K562 (cell line): Measurements from ENCODE around the gene HSPB1. TPM values are rescaled to one million over a fixed set of nuclear protein-coding genes. Genes with fewer than 3 reads are reported as not detected.
A peak's percentile ranks its signal among the peaks of the same experiment; 100 is the strongest.

Experiments
- ATAC-seq: fragments of 200-7000 bp; cut with Tn5 transposase; 3 replicates; pipeline ENCODE4 v1.9.1; 2020; ENCODE audit warnings: moderate library complexity
- BruUV-seq: library from RNA; stranded (reverse); fragments of 400-500 nt; replicated peaks from 2 replicates; lab custom pipeline; 2021; lab: Mats Ljungman, UMichigan
- CTCF ChIA-PET: fragments of 300-600 bp; formaldehyde crosslinking; extraction: SDS; loops from one replicate; lab custom pipeline; 2021; ENCODE audit warnings: low intra/inter-chr PET ratio; lab: Yijun Ruan, JAX
- POLR2A ChIA-PET: fragments of 300-600, 350-650 bp; sonication (Branson Sonifier 250); formaldehyde crosslinking; extraction: SDS; loops from one replicate; lab custom pipeline; 2021; ENCODE audit warnings: antibody characterized with exemption, inconsistent platforms; lab: Yijun Ruan, JAX
- DNase-seq, 4 experiments: peaks; one replicate each; pipeline versions ENCODE4 v3.0.0 to v3.0.0-alpha.2; 2011 to 2018; ENCODE audit warnings: low spot score in 3 of 4, mixed read lengths in 3 of 4; ENCODE audit errors: extremely low read depth in 1 of 4
- FAIRE-seq: peaks from 2 replicates; lab custom pipeline; 2011; peaks lifted over from hg19 to GRCh38; lab: Jason Lieb, UNC
- H2AFZ ChIP-seq: 2 replicates; pipeline ENCODE4 v1.6.0; 2011; ENCODE audit warnings: low read depth, low read length, control low read depth, inconsistent platforms
- H3K27ac ChIP-seq: fragments of 200-600 bp; 3 replicates; pipeline ENCODE4 v1.8.0; 2011; ENCODE audit warnings: low read depth, mild to moderate bottlenecking, control low read depth, inconsistent platforms, low read length, moderate library complexity, mixed read lengths; ENCODE audit errors: extremely low read depth
- H3K27me3 ChIP-seq, 2 experiments: fragments of 300-600 bp in 1 of 2; 2 replicates in 1 of 2; 3 replicates in 1 of 2; pipeline versions ENCODE4 v1.6.0 to v1.8.0; 2011; ENCODE audit warnings: inconsistent platforms in 2 of 2, low read length in 2 of 2, mild to moderate bottlenecking in 1 of 2, mixed read lengths in 1 of 2, moderate library complexity in 1 of 2; ENCODE audit not compliant: control insufficient read depth in 2 of 2, insufficient read depth in 2 of 2
- H3K36me3 ChIP-seq: fragments of 300-600 bp; 3 replicates; pipeline ENCODE4 v1.8.0; 2011; ENCODE audit warnings: mild to moderate bottlenecking, low read length, inconsistent platforms; ENCODE audit not compliant: control insufficient read depth, insufficient read depth
- H3K4me1 ChIP-seq, 2 experiments: fragments of 200-600 bp in 1 of 2; replicated peaks in 1 of 2; 2 replicates in 1 of 2; 3 replicates in 1 of 2; pipeline versions ENCODE4 v1.5.1 to v1.8.0; 2011; ENCODE audit warnings: inconsistent platforms in 2 of 2, low read length in 2 of 2, mild to moderate bottlenecking in 1 of 2, mixed read lengths in 1 of 2, moderate library complexity in 1 of 2; ENCODE audit not compliant: control insufficient read depth in 2 of 2, insufficient read depth in 2 of 2
- H3K4me2 ChIP-seq: 2 replicates; pipeline ENCODE4 v1.6.1; 2011; ENCODE audit warnings: low read length, control low read depth, inconsistent platforms, mixed read lengths; ENCODE audit not compliant: insufficient read depth
- H3K4me3 ChIP-seq: fragments of 200-600 bp; sonication (generic), shearing (Covaris generic); 2 replicates; pipeline ENCODE4 v1.5.1; 2016; ENCODE audit warnings: control low read depth, inconsistent platforms
- H3K79me2 ChIP-seq: fragments of 200-600 bp; 3 replicates; pipeline ENCODE4 v1.8.0; 2011; ENCODE audit warnings: low read length, inconsistent platforms; ENCODE audit not compliant: control insufficient read depth, insufficient read depth
- H3K9ac ChIP-seq, 2 experiments: 2 replicates each; pipeline versions ENCODE4 v1.6.0 to v1.6.1; 2011; ENCODE audit warnings: low read depth in 2 of 2, low read length in 2 of 2, control low read depth in 1 of 2, inconsistent platforms in 1 of 2, mild to moderate bottlenecking in 1 of 2, mixed read lengths in 1 of 2; ENCODE audit not compliant: insufficient read depth in 1 of 2
- H3K9me1 ChIP-seq: one replicate; pipeline ENCODE4 v1.6.0; 2011; ENCODE audit warnings: inconsistent platforms, mild to moderate bottlenecking, low read length, moderate library complexity; ENCODE audit not compliant: control insufficient read depth, insufficient read depth
- H3K9me3 ChIP-seq: replicated peaks from 2 replicates; pipeline ENCODE4 v1.5.1; 2011; ENCODE audit warnings: low read depth, low read length, inconsistent platforms; ENCODE audit not compliant: control insufficient read depth, insufficient read depth
- H4K20me1 ChIP-seq: replicated peaks from 2 replicates; pipeline ENCODE4 v1.6.1; 2011; ENCODE audit warnings: low read length, inconsistent platforms, mixed read lengths; ENCODE audit not compliant: control insufficient read depth, insufficient read depth
- CHD4 ChIP-seq: fragments of 200-600 bp; sonication (generic); IDR thresholded peaks from 3 replicates; pipeline ENCODE4 v1.6.1; 2012; ENCODE audit warnings: low read depth, mild to moderate bottlenecking, mixed read lengths, low read length, inconsistent platforms; ENCODE audit not compliant: insufficient read depth, insufficient replicate concordance, poor library complexity, severe bottlenecking
- CREBBP ChIP-seq: IDR thresholded peaks from one replicate; pipeline ENCODE4 v1.6.1; 2012; ENCODE audit warnings: low read depth, mild to moderate bottlenecking, control low read depth, inconsistent platforms, low read length
- FOXA3 ChIP-seq, 2 experiments: fragments of 450-650 bp in 1 of 2; sonication (generic) in 1 of 2; formaldehyde crosslinking; IDR thresholded peaks in 1 of 2; conservative IDR thresholded peaks in 1 of 2; 2 replicates each; pipeline versions ENCODE4 v1.4.0 to v1.8.0; 2020 to 2022; ENCODE audit warnings: mild to moderate bottlenecking in 2 of 2, missing genetic modification reagents in 1 of 2
- GATAD2A ChIP-seq: fragments of 450-650 bp; IDR thresholded peaks from 2 replicates; pipeline ENCODE4 v1.6.1; 2017
- HCFC1 ChIP-seq: IDR thresholded peaks from 2 replicates; pipeline ENCODE4 v1.6.1; 2012; ENCODE audit warnings: low read depth, low read length, improper control_type of control experiment
- MAFG ChIP-seq: fragments of 450-650 bp; conservative IDR thresholded peaks from 2 replicates; pipeline ENCODE4 v1.6.1; 2016; ENCODE audit warnings: missing genetic modification characterization, missing compliant biosample characterization
- MEF2D ChIP-seq: conservative IDR thresholded peaks from 2 replicates; pipeline ENCODE4 v1.6.1; 2016; ENCODE audit warnings: low read depth, missing genetic modification characterization, missing compliant biosample characterization
- MTA3 ChIP-seq: fragments of 450-650 bp; formaldehyde crosslinking; IDR thresholded peaks from 2 replicates; pipeline ENCODE4 v1.6.1; 2017; ENCODE audit warnings: mild to moderate bottlenecking, borderline replicate concordance
- PHB ChIP-seq: fragments of 250-450 bp; sonication (Bioruptor Pico); IDR thresholded peaks from 2 replicates; pipeline ENCODE4 v1.5.0; 2021
- PHTF2 ChIP-seq: fragments of 250-450 bp; sonication (Bioruptor Pico); IDR thresholded peaks from 2 replicates; pipeline ENCODE4 v1.5.0; 2021; ENCODE audit warnings: mild to moderate bottlenecking
- PML ChIP-seq: IDR thresholded peaks from 2 replicates; pipeline ENCODE4 v1.6.1; 2012; ENCODE audit warnings: low read length, inconsistent platforms
- POLR2A ChIP-seq: fragments of 450-650 bp; conservative IDR thresholded peaks from 2 replicates; pipeline ENCODE4 v1.6.1; 2016
- RBFOX2 ChIP-seq: fragments of 200-400 bp; formaldehyde crosslinking; IDR thresholded peaks from 2 replicates; pipeline ENCODE4 v1.6.1; 2017; ENCODE audit warnings: low read depth, mild to moderate bottlenecking, low read length, moderate library complexity
- RCOR1 ChIP-seq, 2 experiments: IDR thresholded peaks; 2 replicates each; pipeline ENCODE4 v1.6.1; 2012; ENCODE audit warnings: low read depth in 2 of 2, low read length in 2 of 2, borderline replicate concordance in 1 of 2, improper control_type of control experiment in 1 of 2
- TBP ChIP-seq: optimal IDR thresholded peaks from 2 replicates; pipeline ENCODE3; 2011; ENCODE audit warnings: low read depth, low read length, improper control_type of control experiment
- TEAD1 ChIP-seq, 2 experiments: fragments of 450-650 bp in 1 of 2; sonication (generic) in 1 of 2; formaldehyde crosslinking; IDR thresholded peaks; 2 replicates each; pipeline versions ENCODE4 v1.4.0 to v1.8.0; 2020 to 2022; ENCODE audit warnings: mild to moderate bottlenecking in 2 of 2, missing genetic modification reagents in 1 of 2
- THRAP3 ChIP-seq: fragments of 450-650 bp; IDR thresholded peaks from 2 replicates; pipeline ENCODE4 v1.6.1; 2016; ENCODE audit warnings: mild to moderate bottlenecking, inconsistent platforms, borderline replicate concordance
- XRCC3 ChIP-seq: fragments of 450-650 bp; IDR thresholded peaks from 2 replicates; pipeline ENCODE4 v1.6.1; 2017; ENCODE audit warnings: mild to moderate bottlenecking, moderate library complexity
- YY1 ChIP-seq, 3 experiments: IDR thresholded peaks; 2 replicates each; pipeline ENCODE4 v1.6.1; 2011; ENCODE audit warnings: low read length in 2 of 3, mild to moderate bottlenecking in 2 of 3, moderate library complexity in 2 of 3, borderline replicate concordance in 1 of 3, control low read depth in 1 of 3, low read depth in 1 of 3; ENCODE audit not compliant: insufficient read depth in 3 of 3, insufficient replicate concordance in 2 of 3, control insufficient read depth in 1 of 3, insufficient read length in 1 of 3; ENCODE audit errors: extremely low read depth in 1 of 3
- ZC3H4 ChIP-seq: sonication (generic); formaldehyde crosslinking; IDR thresholded peaks from 2 replicates; pipeline ENCODE4 v1.9.0; 2021; ENCODE audit warnings: missing genetic modification reagents, borderline replicate concordance
- ZNF696 ChIP-seq: fragments of 250-450 bp; sonication (Bioruptor Pico); conservative IDR thresholded peaks from 2 replicates; pipeline ENCODE4 v1.4.0; 2020; ENCODE audit warnings: mild to moderate bottlenecking, moderate library complexity
- WGBS: fragments of 100-300 bp; shearing (Covaris generic); methylation state at CpG from one replicate; pipeline ENCODE4 v1.1.6; 2016; ENCODE audit warnings: low coverage, mixed read lengths; ENCODE audit not compliant: insufficient coverage; ENCODE audit errors: missing lambda C conversion rate; 5-methylcytosine and 5-hydroxymethylcytosine counted together
- in situ Hi-C: fragments of 300-500 bp; cut with MboI; formaldehyde crosslinking; loops from 4 replicates; pipeline ENCODE4 v1.15.0; 2018; ENCODE audit warnings: inconsistent platforms, mixed read lengths
- intact Hi-C: fragments of 100-400 bp; cut with micrococcal nuclease; formaldehyde crosslinking; loops from 2 replicates; pipeline ENCODE4 v1.14.2; 2022
- polyA plus RNA-seq, 8 experiments: library from polyadenylated mRNA; depleted of rRNA in 4 of 8; stranded (reverse) in 5 of 8; unstranded in 3 of 8; fragments of >200 nt; fragmentation: Nextera tagmentation in 2 of 8; fragmentation: Illumina TruSeq in 1 of 8; extraction: Ambion mirVana in 2 of 8; extraction: Trizol in 1 of 8; gene quantifications; 2 replicates each; pipeline versions ENCODE4 v1.2.1 to v1.2.3, GENCODE V29; 2011 to 2014; ENCODE audit warnings: inconsistent platforms in 1 of 8, missing spikeins in 1 of 8
- total RNA-seq, 7 experiments: library from RNA; depleted of rRNA in 6 of 7; stranded (reverse); fragments of >200 nt in 6 of 7; fragmentation: Illumina TruSeq in 2 of 7; extraction: Trizol in 2 of 7; gene quantifications; 2 replicates each; pipeline versions ENCODE4 v1.2.1 to v1.2.3, GENCODE V29; 2011 to 2021; ENCODE audit warnings: low replicate concordance in 1 of 7
- TF ChIP-seq, protein P1 (sequence below): fragments of 450-650 bp; formaldehyde crosslinking; conservative IDR thresholded peaks from 2 replicates; pipeline ENCODE4 v1.4.0; 2022; ENCODE audit warnings: mild to moderate bottlenecking, missing genetic modification characterization
- TF ChIP-seq, protein P2 (sequence below): sonication (generic); formaldehyde crosslinking; IDR thresholded peaks from 2 replicates; pipeline ENCODE4 v1.8.1; 2023; ENCODE audit warnings: mild to moderate bottlenecking, missing genetic modification reagents

Gene HSPB1
- total and polyA plus RNA-seq, 9 of the 15 experiments (the other 6 are each of a cell fraction or from before 2014, with no cell fraction given): 27.1 to 522 (median 138) TPM

DNA sequence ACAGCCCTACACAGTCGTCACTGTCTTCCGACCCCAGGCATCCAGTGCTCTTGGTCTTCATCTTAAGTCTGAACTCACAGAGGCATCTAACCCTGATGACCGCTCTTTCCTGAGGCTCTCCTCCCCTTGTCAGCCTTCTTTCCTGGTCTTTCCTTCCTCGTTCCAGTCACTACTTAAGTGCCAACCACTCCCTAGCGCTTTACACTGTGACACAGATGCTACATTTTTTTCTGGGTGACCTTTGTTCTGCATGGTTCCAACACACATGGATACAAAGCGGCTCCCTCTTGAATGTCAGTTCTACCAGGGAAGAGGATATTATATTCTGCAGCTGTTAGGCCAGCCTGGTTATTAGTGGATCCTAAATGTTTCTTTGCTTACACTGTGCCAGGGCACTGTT, 43.6 kb downstream of the HSPB1 start:
- FAIRE-seq (no peak), DNase-seq (no peak), ATAC-seq (no peak)
- TSS peak; percentile 6 for BruUV-seq
- peaks cover 2 to 17% of the 10 kb centered on the region in 2 experiments; a peak in 4 of 5 replicates for H3K4me1 ChIP-seq
- peaks cover 96% of the 10 kb centered on the region for H3K36me3 ChIP-seq
- no peaks in the 10 kb centered on the region for H3K9me3 ChIP-seq
- H3K4me2 ChIP-seq: no peak overlapping the region
- peaks cover 99% of the 10 kb centered on the region for H3K79me2 ChIP-seq
- H3K27ac ChIP-seq: no peak overlapping the region; the same call in 2 of the 3 replicates
- no peak overlapping the region for H3K4me3 ChIP-seq
- 96% methylated on average over 6 of the region's 6 CpGs for WGBS
- ChIA-PET POLR2A (interaction anchor here (1.0 kb wide), 1 partner anchor 80 kb away, joined by 3 read pairs; no protein-coding TSS in a partner anchor), CTCF (no interaction called here)
- no peak overlapping the region for H2AFZ ChIP-seq
- peaks cover 36% of the 10 kb centered on the region for H4K20me1 ChIP-seq
- no peak overlapping the region for H3K9ac ChIP-seq
- H3K27me3 ChIP-seq: no peaks in the 10 kb centered on the region
- in situ Hi-C loops (no loop called here), intact Hi-C loops (no loop called here)
- no peaks in the 10 kb centered on the region for H3K9me1 ChIP-seq
- TF ChIP-seq XRCC3 (no peak), PHTF2 (CRISPR knock-in tag) (no peak), TEAD1 (CRISPR knock-in tag; IDR thresholded peaks at IDR 0.05) (no peak), PHB (no peak), HCFC1 (no peak), RCOR1 (IDR thresholded peaks at IDR 0.05; ENCODE audit: borderline replicate concordance in 1 of 2, low read depth in 2 of 2, low read length in 2 of 2) (no peak), PML (0 out of 2 replicates have a peak, but pooled peaks have one; percentile 10), CHD4 (no peak), YY1 (IDR thresholded peaks at IDR 0.05; ENCODE audit: borderline replicate concordance in 1 of 3, control insufficient read depth in 1 of 3, extremely low read depth in 1 of 3, insufficient read depth in 3 of 3, insufficient read length in 1 of 3, insufficient replicate concordance in 2 of 3, low read depth in 1 of 3, low read length in 2 of 3) (no peak), THRAP3 (no peak), MTA3 (no peak), MAFG (tag) (no peak), CREBBP (no peak), ZC3H4 (no peak), POLR2A (peak; percentile 30; the same call in 1 of the 2 replicates), GATAD2A (no peak), RBFOX2 (no peak), TBP (no peak), ZNF696 (no peak), MEF2D (tag) (no peak), FOXA3 (CRISPR knock-in tag; conservative IDR thresholded peaks at IDR 0.05 in 1 of 2, IDR thresholded peaks at IDR 0.05 in 1 of 2) (no peak)
- TF ChIP-seq, protein P1, sequence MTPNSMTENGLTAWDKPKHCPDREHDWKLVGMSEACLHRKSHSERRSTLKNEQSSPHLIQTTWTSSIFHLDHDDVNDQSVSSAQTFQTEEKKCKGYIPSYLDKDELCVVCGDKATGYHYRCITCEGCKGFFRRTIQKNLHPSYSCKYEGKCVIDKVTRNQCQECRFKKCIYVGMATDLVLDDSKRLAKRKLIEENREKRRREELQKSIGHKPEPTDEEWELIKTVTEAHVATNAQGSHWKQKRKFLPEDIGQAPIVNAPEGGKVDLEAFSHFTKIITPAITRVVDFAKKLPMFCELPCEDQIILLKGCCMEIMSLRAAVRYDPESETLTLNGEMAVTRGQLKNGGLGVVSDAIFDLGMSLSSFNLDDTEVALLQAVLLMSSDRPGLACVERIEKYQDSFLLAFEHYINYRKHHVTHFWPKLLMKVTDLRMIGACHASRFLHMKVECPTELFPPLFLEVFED: 0 out of 2 replicates have a peak, but pooled peaks have one; percentile 24
- TF ChIP-seq, protein P2, sequence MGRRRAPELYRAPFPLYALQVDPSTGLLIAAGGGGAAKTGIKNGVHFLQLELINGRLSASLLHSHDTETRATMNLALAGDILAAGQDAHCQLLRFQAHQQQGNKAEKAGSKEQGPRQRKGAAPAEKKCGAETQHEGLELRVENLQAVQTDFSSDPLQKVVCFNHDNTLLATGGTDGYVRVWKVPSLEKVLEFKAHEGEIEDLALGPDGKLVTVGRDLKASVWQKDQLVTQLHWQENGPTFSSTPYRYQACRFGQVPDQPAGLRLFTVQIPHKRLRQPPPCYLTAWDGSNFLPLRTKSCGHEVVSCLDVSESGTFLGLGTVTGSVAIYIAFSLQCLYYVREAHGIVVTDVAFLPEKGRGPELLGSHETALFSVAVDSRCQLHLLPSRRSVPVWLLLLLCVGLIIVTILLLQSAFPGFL: no peak
